HG03565 (cell line): ENCODE data around the gene NDUFA12.

Source experiments
- ATAC-seq: cut with Tn5 transposase; IDR thresholded peaks from one replicate; pipeline ENCODE4 v1.9.1; 2021; ENCODE audit warnings: mild to moderate bottlenecking, moderate library complexity; ENCODE audit not compliant: unreplicated experiment

The NDUFA12 gene

GRCh38 chr12:94982456-94982855, 21.0 kb downstream of the NDUFA12 start:
- ATAC-seq = no peak

GRCh38 chr12:94980577-94980976, 22.9 kb downstream of the NDUFA12 start:
- no peak for ATAC-seq

- no peak for ATAC-seq
Observed at GRCh38 chr12:94979941-94980340, 23.6 kb downstream of the NDUFA12 start.

- no peak for ATAC-seq
Observed at GRCh38 chr12:94977766-94978468, 25.6 kb downstream of the NDUFA12 start.

GRCh38 chr12:94973221-94973620, 30.3 kb downstream of the NDUFA12 start:
- ATAC-seq = no peak

GRCh38 chr12:94972795-94973194, 30.7 kb downstream of the NDUFA12 start:
- ATAC-seq = no peak

GRCh38 chr12:94971923-94972322, 31.6 kb downstream of the NDUFA12 start:
- ATAC-seq = no peak

- ATAC-seq = no peak
Observed at GRCh38 chr12:94970560-94970959, 32.9 kb downstream of the NDUFA12 start.

- peak; percentile 62 for ATAC-seq
Observed at GRCh38 chr12:94969424-94969823, 34.1 kb downstream of the NDUFA12 start.

GRCh38 chr12:94965982-94966630, 37.4 kb downstream of the NDUFA12 start:
- no peak for ATAC-seq

GRCh38 chr12:94963649-94964048, 39.8 kb downstream of the NDUFA12 start:
- no peak for ATAC-seq

- ATAC-seq = no peak
Observed at GRCh38 chr12:94962670-94963069, 40.8 kb downstream of the NDUFA12 start.

GRCh38 chr12:94961911-94962310, 41.6 kb downstream of the NDUFA12 start:
- ATAC-seq = no peak

- ATAC-seq = no peak
Observed at GRCh38 chr12:94961256-94961824, 42.2 kb downstream of the NDUFA12 start.

GRCh38 chr12:94957006-94957405, 46.5 kb downstream of the NDUFA12 start:
- ATAC-seq = no peak

GRCh38 chr12:94954948-94955592, 48.4 kb downstream of the NDUFA12 start:
- ATAC-seq = no peak

- no peak for ATAC-seq
Observed at GRCh38 chr12:94954029-94954685, 49.3 kb downstream of the NDUFA12 start.

GRCh38 chr12:94952325-94952724, 51.2 kb downstream of the NDUFA12 start:
- no peak for ATAC-seq

GRCh38 chr12:94951071-94951934, 52.2 kb downstream of the NDUFA12 start:
- ATAC-seq = no peak

- ATAC-seq = no peak
Observed at GRCh38 chr12:94948232-94948810, 55.2 kb downstream of the NDUFA12 start.
